HL-60 (cell line): ENCODE results near the gene IGSF6.

Source experiments
- DNase-seq, 2 experiments: peaks; one replicate each; pipeline ENCODE4 v3.0.0-alpha.2; 2010 to 2020; ENCODE audit warnings: low read depth in 1 of 2, low spot score in 1 of 2
- H3K27ac ChIP-seq: fragments of 250-450 bp; sonication (Bioruptor Pico); replicated peaks from 2 replicates; pipeline ENCODE4 v1.5.1; 2020; ENCODE audit warnings: mild to moderate bottlenecking, moderate library complexity
- H3K27me3 ChIP-seq: fragments of 250-450 bp; sonication (Bioruptor Pico); 2 replicates; pipeline ENCODE4 v1.5.1; 2021; ENCODE audit warnings: mild to moderate bottlenecking, moderate library complexity; ENCODE audit not compliant: insufficient read depth, poor library complexity, severe bottlenecking
- H3K4me3 ChIP-seq: replicated peaks from 2 replicates; pipeline ENCODE4 v1.5.1; 2011; ENCODE audit warnings: mild to moderate bottlenecking, control low read depth, low read length; ENCODE audit not compliant: insufficient read depth
- GABPA ChIP-seq: IDR thresholded peaks from 2 replicates; pipeline ENCODE4 v1.6.1; 2012; ENCODE audit warnings: low read depth
- POLR2AphosphoS5 ChIP-seq: IDR thresholded peaks from 2 replicates; pipeline ENCODE4 v1.6.1; 2012; ENCODE audit warnings: low read depth
- SPI1 ChIP-seq: IDR thresholded peaks from 2 replicates; pipeline ENCODE4 v1.6.1; 2012; ENCODE audit warnings: low read depth, mild to moderate bottlenecking, borderline replicate concordance
- TF ChIP-seq, protein P1 (sequence below): IDR thresholded peaks from 2 replicates; pipeline ENCODE4 v1.6.1; 2012; ENCODE audit warnings: low read depth; ENCODE audit not compliant: insufficient replicate concordance
- TF ChIP-seq, protein P2 (sequence below): IDR thresholded peaks from one replicate; pipeline ENCODE4 v1.5.1; 2011; ENCODE audit warnings: low read length, control low read depth, inconsistent platforms; ENCODE audit not compliant: insufficient read depth

Gene IGSF6

DNA sequence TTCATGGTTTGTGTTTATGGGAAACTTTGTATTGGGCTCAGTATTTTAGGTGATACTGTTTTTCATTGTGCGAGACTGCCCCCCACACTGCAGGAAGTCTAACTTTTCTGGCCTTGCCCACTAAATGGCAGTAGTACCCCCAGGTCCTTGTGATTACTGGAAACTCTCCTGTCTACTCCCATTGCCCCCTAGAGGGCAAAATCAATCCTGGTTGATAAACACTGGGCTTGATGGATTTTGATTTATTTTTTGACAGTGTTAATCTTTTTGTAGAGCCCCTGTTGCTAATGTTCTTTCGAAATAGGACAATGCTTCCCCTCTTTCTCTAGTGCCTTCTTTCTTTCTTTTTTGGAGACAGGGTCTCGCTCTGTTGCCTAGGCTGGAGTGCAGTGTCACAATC is 37.5 kb downstream of the IGSF6 start:
- no peak for DNase-seq
- Histone ChIP-seq H3K4me3 (no peak overlapping the region), H3K27ac (no peak overlapping the region), H3K27me3 (no peaks in the 10 kb centered on the region)
- TF ChIP-seq POLR2AphosphoS5 (no peak), SPI1 (no peak), GABPA (no peak)
- TF ChIP-seq, protein P1, sequence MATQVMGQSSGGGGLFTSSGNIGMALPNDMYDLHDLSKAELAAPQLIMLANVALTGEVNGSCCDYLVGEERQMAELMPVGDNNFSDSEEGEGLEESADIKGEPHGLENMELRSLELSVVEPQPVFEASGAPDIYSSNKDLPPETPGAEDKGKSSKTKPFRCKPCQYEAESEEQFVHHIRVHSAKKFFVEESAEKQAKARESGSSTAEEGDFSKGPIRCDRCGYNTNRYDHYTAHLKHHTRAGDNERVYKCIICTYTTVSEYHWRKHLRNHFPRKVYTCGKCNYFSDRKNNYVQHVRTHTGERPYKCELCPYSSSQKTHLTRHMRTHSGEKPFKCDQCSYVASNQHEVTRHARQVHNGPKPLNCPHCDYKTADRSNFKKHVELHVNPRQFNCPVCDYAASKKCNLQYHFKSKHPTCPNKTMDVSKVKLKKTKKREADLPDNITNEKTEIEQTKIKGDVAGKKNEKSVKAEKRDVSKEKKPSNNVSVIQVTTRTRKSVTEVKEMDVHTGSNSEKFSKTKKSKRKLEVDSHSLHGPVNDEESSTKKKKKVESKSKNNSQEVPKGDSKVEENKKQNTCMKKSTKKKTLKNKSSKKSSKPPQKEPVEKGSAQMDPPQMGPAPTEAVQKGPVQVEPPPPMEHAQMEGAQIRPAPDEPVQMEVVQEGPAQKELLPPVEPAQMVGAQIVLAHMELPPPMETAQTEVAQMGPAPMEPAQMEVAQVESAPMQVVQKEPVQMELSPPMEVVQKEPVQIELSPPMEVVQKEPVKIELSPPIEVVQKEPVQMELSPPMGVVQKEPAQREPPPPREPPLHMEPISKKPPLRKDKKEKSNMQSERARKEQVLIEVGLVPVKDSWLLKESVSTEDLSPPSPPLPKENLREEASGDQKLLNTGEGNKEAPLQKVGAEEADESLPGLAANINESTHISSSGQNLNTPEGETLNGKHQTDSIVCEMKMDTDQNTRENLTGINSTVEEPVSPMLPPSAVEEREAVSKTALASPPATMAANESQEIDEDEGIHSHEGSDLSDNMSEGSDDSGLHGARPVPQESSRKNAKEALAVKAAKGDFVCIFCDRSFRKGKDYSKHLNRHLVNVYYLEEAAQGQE, result no peak
- TF ChIP-seq, protein P2, sequence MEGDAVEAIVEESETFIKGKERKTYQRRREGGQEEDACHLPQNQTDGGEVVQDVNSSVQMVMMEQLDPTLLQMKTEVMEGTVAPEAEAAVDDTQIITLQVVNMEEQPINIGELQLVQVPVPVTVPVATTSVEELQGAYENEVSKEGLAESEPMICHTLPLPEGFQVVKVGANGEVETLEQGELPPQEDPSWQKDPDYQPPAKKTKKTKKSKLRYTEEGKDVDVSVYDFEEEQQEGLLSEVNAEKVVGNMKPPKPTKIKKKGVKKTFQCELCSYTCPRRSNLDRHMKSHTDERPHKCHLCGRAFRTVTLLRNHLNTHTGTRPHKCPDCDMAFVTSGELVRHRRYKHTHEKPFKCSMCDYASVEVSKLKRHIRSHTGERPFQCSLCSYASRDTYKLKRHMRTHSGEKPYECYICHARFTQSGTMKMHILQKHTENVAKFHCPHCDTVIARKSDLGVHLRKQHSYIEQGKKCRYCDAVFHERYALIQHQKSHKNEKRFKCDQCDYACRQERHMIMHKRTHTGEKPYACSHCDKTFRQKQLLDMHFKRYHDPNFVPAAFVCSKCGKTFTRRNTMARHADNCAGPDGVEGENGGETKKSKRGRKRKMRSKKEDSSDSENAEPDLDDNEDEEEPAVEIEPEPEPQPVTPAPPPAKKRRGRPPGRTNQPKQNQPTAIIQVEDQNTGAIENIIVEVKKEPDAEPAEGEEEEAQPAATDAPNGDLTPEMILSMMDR, result no peak

DNA sequence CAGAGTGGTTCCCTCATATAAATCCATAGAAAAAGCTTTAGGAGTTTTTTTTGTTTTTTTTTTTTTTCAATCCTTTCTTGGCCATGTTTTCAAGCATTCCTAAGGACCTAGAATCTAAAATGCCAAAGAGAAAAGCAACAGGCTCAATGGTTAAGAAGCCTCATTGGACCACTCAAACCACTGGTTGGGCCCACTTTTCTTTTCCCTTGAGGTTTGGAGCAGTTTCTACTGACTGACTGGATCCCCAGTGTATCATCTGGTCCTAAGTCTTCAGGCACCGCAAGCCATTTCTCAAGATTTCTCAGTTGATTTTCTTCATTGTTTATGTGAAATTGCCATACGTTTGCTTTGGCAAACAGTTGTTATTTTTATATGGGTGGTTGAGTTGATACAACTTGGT is 38.6 kb downstream of the IGSF6 start:
- no peak overlapping the region for H3K4me3 ChIP-seq

DNA sequence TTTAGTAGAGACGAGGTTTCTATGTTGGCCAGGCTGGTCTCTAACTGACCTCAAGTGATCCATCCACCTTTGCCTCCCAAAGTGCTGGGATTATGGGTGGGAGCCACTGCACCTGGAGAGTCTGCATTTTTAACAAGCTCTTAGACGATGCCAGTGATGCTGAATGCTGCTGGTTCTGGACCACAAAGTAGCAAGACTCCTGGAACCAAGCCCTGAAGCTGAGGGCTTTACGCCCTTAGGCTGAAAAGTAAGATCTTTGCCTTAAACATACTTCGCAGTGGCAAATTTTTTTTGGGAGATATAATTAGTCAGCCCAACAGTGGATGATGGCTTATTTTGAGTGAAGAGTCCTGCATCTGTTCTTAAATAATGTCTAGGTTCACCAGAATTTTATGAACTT is 39.0 kb downstream of the IGSF6 start:
- no peak for TF ChIP-seq SPI1
- TF ChIP-seq GABPA, result no peak
- TF ChIP-seq POLR2AphosphoS5, result no peak
- TF ChIP-seq, protein P2, result no peak
- TF ChIP-seq, protein P1, result no peak
- H3K27ac ChIP-seq, result no peak overlapping the region
- H3K4me3 ChIP-seq, result no peak overlapping the region
- no peak for DNase-seq
- H3K27me3 ChIP-seq, result no peaks in the 10 kb centered on the region

More for the DNA sequence above, 38.6 kb downstream of the IGSF6 start:
- DNase-seq, result no peak
- TF ChIP-seq, protein P2, result no peak
- TF ChIP-seq POLR2AphosphoS5, result no peak
- TF ChIP-seq, protein P1, result no peak
- no peak for TF ChIP-seq SPI1
- TF ChIP-seq GABPA, result no peak
- no peak overlapping the region for H3K27ac ChIP-seq
- H3K27me3 ChIP-seq, result no peaks in the 10 kb centered on the region
